ENCODE data around the gene UBA1.
A peak's percentile ranks its signal among the peaks of the same experiment; 100 is the strongest.

Gene UBA1

GRCh38 chrX:47162927-47163583 lies 30.6 kb upstream of the UBA1 start:
- Mint-ChIP-seq H3K9me3 (no peaks in the 10 kb centered on the region), H3K27me3 (no peaks in the 10 kb centered on the region), H3K27ac (no peak overlapping the region), H3K4me1 (peaks cover 3% of the 10 kb centered on the region), H3K36me3 (ENCODE audit: low read depth) (peaks cover 8% of the 10 kb centered on the region), H3K4me3 (no peak overlapping the region)
- ATAC-seq = no peak
- DNase-seq = no peak

GRCh38 chrX:47164420-47164819 lies 29.2 kb upstream of the UBA1 start:
- DNase-seq (no peak), ATAC-seq (no peak)
- Mint-ChIP-seq H3K27me3 (no peaks in the 10 kb centered on the region), H3K36me3 (ENCODE audit: low read depth) (peaks cover 7% of the 10 kb centered on the region), H3K27ac (no peak overlapping the region), H3K9me3 (no peaks in the 10 kb centered on the region), H3K4me3 (no peak overlapping the region), H3K4me1 (peaks cover 3% of the 10 kb centered on the region)

- peaks cover 3% of the 10 kb centered on the region for H3K4me1 Mint-ChIP-seq
- no peaks in the 10 kb centered on the region for H3K27me3 Mint-ChIP-seq
- no peak overlapping the region for H3K27ac Mint-ChIP-seq
- peaks cover 7% of the 10 kb centered on the region for H3K36me3 Mint-ChIP-seq (ENCODE audit: low read depth)
- H3K9me3 Mint-ChIP-seq = no peaks in the 10 kb centered on the region
- ATAC-seq = no peak
- DNase-seq = no peak
- no peak overlapping the region for H3K4me3 Mint-ChIP-seq
Measured at GRCh38 chrX:47166126-47166525, 27.5 kb upstream of the UBA1 start.

GRCh38 chrX:47168495-47169073 lies 25.0 kb upstream of the UBA1 start:
- no peak overlapping the region for H3K4me3 Mint-ChIP-seq
- no peak for ATAC-seq

GRCh38 chrX:47169273-47169672 lies 24.4 kb upstream of the UBA1 start:
- no peaks in the 10 kb centered on the region for H3K27me3 Mint-ChIP-seq
- peaks cover 3% of the 10 kb centered on the region for H3K4me1 Mint-ChIP-seq
- peaks cover 5% of the 10 kb centered on the region for H3K36me3 Mint-ChIP-seq (ENCODE audit: low read depth)
- no peak for DNase-seq
- H3K4me3 Mint-ChIP-seq = no peak overlapping the region
- no peak for ATAC-seq
- no peak overlapping the region for H3K27ac Mint-ChIP-seq
- H3K9me3 Mint-ChIP-seq = no peaks in the 10 kb centered on the region

More at GRCh38 chrX:47168495-47169073, 25.0 kb upstream of the UBA1 start:
- H3K4me1 Mint-ChIP-seq = peaks cover 3% of the 10 kb centered on the region
- peaks cover 5% of the 10 kb centered on the region for H3K36me3 Mint-ChIP-seq (ENCODE audit: low read depth)
- H3K27me3 Mint-ChIP-seq = no peaks in the 10 kb centered on the region
- no peak for DNase-seq
- no peaks in the 10 kb centered on the region for H3K9me3 Mint-ChIP-seq
- H3K27ac Mint-ChIP-seq = peak overlapping the region; percentile 8

- Mint-ChIP-seq H3K27me3 (no peaks in the 10 kb centered on the region), H3K27ac (no peak overlapping the region), H3K9me3 (no peaks in the 10 kb centered on the region), H3K4me3 (no peak overlapping the region), H3K4me1 (peaks cover 3% of the 10 kb centered on the region), H3K36me3 (ENCODE audit: low read depth) (peaks cover 2% of the 10 kb centered on the region)
- no peak for DNase-seq
- ATAC-seq = no peak
Measured at GRCh38 chrX:47169726-47170515, 23.7 kb upstream of the UBA1 start.

GRCh38 chrX:47170861-47171692 lies 22.6 kb upstream of the UBA1 start:
- ATAC-seq (no peak), DNase-seq (no peak)
- Mint-ChIP-seq H3K27ac (no peak overlapping the region), H3K9me3 (no peaks in the 10 kb centered on the region), H3K4me3 (no peak overlapping the region), H3K4me1 (peaks cover 3% of the 10 kb centered on the region), H3K36me3 (ENCODE audit: low read depth) (peaks cover 2% of the 10 kb centered on the region), H3K27me3 (no peaks in the 10 kb centered on the region)

GRCh38 chrX:47171996-47172395 lies 21.6 kb upstream of the UBA1 start:
- H3K27me3 Mint-ChIP-seq = no peaks in the 10 kb centered on the region
- DNase-seq (no peak), ATAC-seq (no peak)
- peaks cover 3% of the 10 kb centered on the region for H3K4me1 Mint-ChIP-seq
- no peak overlapping the region for H3K4me3 Mint-ChIP-seq
- no peaks in the 10 kb centered on the region for H3K9me3 Mint-ChIP-seq
- peaks cover 2% of the 10 kb centered on the region for H3K36me3 Mint-ChIP-seq (ENCODE audit: low read depth)
- no peak overlapping the region for H3K27ac Mint-ChIP-seq

- DNase-seq (no peak), ATAC-seq (no peak)
- Mint-ChIP-seq H3K4me1 (peaks cover 3% of the 10 kb centered on the region), H3K9me3 (no peaks in the 10 kb centered on the region), H3K36me3 (ENCODE audit: low read depth) (peaks cover 3% of the 10 kb centered on the region), H3K27ac (no peak overlapping the region), H3K4me3 (no peak overlapping the region), H3K27me3 (no peaks in the 10 kb centered on the region)
Measured at GRCh38 chrX:47172549-47172948, 21.1 kb upstream of the UBA1 start.

- no peaks in the 10 kb centered on the region for H3K27me3 Mint-ChIP-seq
Measured at GRCh38 chrX:47172971-47173792, 20.4 kb upstream of the UBA1 start.

GRCh38 chrX:47174376-47174775 lies 19.3 kb upstream of the UBA1 start:
- Mint-ChIP-seq H3K27me3 (no peaks in the 10 kb centered on the region), H3K27ac (no peak overlapping the region), H3K36me3 (ENCODE audit: low read depth) (peaks cover 6% of the 10 kb centered on the region), H3K4me1 (no peaks in the 10 kb centered on the region), H3K4me3 (no peak overlapping the region), H3K9me3 (no peaks in the 10 kb centered on the region)
- no peak for DNase-seq
- no peak for ATAC-seq

More at GRCh38 chrX:47172971-47173792, 20.4 kb upstream of the UBA1 start:
- no peaks in the 10 kb centered on the region for H3K4me1 Mint-ChIP-seq
- ATAC-seq (no peak), DNase-seq (no peak)
- peaks cover 6% of the 10 kb centered on the region for H3K36me3 Mint-ChIP-seq (ENCODE audit: low read depth)
- H3K4me3 Mint-ChIP-seq = no peak overlapping the region
- no peaks in the 10 kb centered on the region for H3K9me3 Mint-ChIP-seq
- H3K27ac Mint-ChIP-seq = no peak overlapping the region

- Mint-ChIP-seq H3K9me3 (no peaks in the 10 kb centered on the region), H3K27ac (no peak overlapping the region), H3K4me1 (no peaks in the 10 kb centered on the region), H3K36me3 (ENCODE audit: low read depth) (peaks cover 8% of the 10 kb centered on the region), H3K27me3 (no peaks in the 10 kb centered on the region), H3K4me3 (no peak overlapping the region)
- ATAC-seq = no peak
- no peak for DNase-seq
Measured at GRCh38 chrX:47174846-47175587, 18.6 kb upstream of the UBA1 start.

GRCh38 chrX:47175588-47175980 lies 18.0 kb upstream of the UBA1 start:
- H3K9me3 Mint-ChIP-seq = no peaks in the 10 kb centered on the region
- H3K36me3 Mint-ChIP-seq (ENCODE audit: low read depth) = peaks cover 10% of the 10 kb centered on the region
- H3K27me3 Mint-ChIP-seq = no peaks in the 10 kb centered on the region
- no peak overlapping the region for H3K27ac Mint-ChIP-seq
- no peaks in the 10 kb centered on the region for H3K4me1 Mint-ChIP-seq
- H3K4me3 Mint-ChIP-seq = no peak overlapping the region
- ATAC-seq (no peak), DNase-seq (no peak)

All from activated naive CD8-positive, alpha-beta T cell treated with anti-CD3 and anti-CD28 coated beads, Interleukin-2, amount 50 U/mL, for 24 hours (primary cell).